HL-60 (cell line): ENCODE results near the gene SEMA3D.

Experiments
- CTCF ChIP-seq: IDR thresholded peaks from one replicate; pipeline ENCODE4 v1.5.1; 2011; ENCODE audit warnings: low read length, control low read depth, inconsistent platforms; ENCODE audit not compliant: insufficient read depth
- REST ChIP-seq: IDR thresholded peaks from 2 replicates; pipeline ENCODE4 v1.6.1; 2012; ENCODE audit warnings: low read depth; ENCODE audit not compliant: insufficient replicate concordance

- TF ChIP-seq CTCF = no peak
- TF ChIP-seq REST = no peak
These were observed 211.2 kb downstream of the SEMA3D start for GRCh38 chr7:84975586-84976185.
